ENCODE measurements around the gene PLSCR2. TPM values are rescaled to one million over a fixed set of nuclear protein-coding genes. Genes with fewer than 3 reads are reported as not detected.
A peak's percentile ranks its signal among the peaks of the same experiment; 100 is the strongest.

PLSCR2 gene
- total RNA-seq, 4 donors from 2014 or later: 1.3 TPM; not detected in 3

DNA sequence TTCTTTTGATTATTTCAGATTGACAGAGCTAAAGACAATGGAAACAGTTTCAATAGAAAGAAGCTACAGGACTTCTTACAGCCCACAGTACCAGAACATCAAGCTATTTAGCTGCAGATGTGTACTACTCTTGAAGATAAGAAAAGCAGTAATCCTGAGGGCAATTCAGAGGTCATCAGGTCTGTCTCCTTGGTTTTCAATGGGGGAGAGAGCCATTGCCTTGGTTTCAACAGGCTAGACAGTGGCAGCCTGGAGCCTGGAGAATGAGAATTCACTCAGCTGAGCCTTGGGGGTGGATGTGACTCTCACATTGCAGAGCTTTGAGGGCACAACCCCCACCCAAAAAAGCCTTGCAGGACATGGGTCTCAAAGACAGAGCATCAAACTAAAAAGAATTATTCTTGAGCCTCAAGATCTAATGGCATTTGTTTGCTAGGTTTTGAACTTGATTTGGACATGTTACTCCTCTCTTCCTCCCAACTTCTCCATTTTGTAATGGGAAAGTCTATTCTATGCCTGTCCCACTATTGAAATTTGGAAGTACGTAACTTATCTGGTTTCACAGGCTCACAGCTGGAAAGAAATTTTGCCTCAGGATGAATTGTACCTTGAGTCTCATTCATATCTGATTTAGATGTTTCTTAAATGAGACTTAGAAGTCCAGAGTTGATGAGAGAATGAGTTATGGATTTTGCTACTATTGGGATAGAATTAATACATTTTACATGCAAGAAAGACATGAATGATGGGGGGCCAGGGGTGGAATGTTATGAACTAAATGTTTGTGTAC, 38.2 kb upstream of the PLSCR2 start:
- no peak overlapping the region for H3K4me3 ChIP-seq
- ATAC-seq: no peak
- no peaks in the 10 kb centered on the region for H3K36me3 ChIP-seq
- H3K27me3 ChIP-seq: no peaks in the 10 kb centered on the region
- H3K9me3 ChIP-seq: no peaks in the 10 kb centered on the region
- H3K4me1 ChIP-seq: peaks cover 0 to 21% (median 0%) of the 10 kb centered on the region in 3 donors
- H3K27ac ChIP-seq: peak overlapping the region in 2 of 4 donors; percentile 18 to 31
- WGBS, 2 donors (ENCODE audit: low coverage in 1 of 2): 100% methylated on average over 1 of the region's 1 CpG
- no peak for TF ChIP-seq EP300 (IDR thresholded peaks at IDR 0.05)
- no peak for TF ChIP-seq POLR2AphosphoS5 (IDR thresholded peaks at IDR 0.05)
- TF ChIP-seq, protein P1, sequence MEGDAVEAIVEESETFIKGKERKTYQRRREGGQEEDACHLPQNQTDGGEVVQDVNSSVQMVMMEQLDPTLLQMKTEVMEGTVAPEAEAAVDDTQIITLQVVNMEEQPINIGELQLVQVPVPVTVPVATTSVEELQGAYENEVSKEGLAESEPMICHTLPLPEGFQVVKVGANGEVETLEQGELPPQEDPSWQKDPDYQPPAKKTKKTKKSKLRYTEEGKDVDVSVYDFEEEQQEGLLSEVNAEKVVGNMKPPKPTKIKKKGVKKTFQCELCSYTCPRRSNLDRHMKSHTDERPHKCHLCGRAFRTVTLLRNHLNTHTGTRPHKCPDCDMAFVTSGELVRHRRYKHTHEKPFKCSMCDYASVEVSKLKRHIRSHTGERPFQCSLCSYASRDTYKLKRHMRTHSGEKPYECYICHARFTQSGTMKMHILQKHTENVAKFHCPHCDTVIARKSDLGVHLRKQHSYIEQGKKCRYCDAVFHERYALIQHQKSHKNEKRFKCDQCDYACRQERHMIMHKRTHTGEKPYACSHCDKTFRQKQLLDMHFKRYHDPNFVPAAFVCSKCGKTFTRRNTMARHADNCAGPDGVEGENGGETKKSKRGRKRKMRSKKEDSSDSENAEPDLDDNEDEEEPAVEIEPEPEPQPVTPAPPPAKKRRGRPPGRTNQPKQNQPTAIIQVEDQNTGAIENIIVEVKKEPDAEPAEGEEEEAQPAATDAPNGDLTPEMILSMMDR (IDR thresholded peaks at IDR 0.05): no peak
- TF ChIP-seq POLR2A (IDR thresholded peaks at IDR 0.05): no peak

- Histone ChIP-seq H3K36me3 (no peaks in the 10 kb centered on the region), H3K9me3 (no peaks in the 10 kb centered on the region), H3K27ac (peak overlapping the region in 1 of 4 donors; percentile 5), H3K4me1 (peaks cover 0 to 21% (median 0%) of the 10 kb centered on the region in 3 donors), H3K4me3 (no peak overlapping the region), H3K27me3 (no peaks in the 10 kb centered on the region)
- TF ChIP-seq POLR2A (IDR thresholded peaks at IDR 0.05) (no peak), EP300 (IDR thresholded peaks at IDR 0.05) (no peak), POLR2AphosphoS5 (IDR thresholded peaks at IDR 0.05) (no peak)
- TF ChIP-seq, protein P1 (IDR thresholded peaks at IDR 0.05): no peak
- no peak for ATAC-seq
- WGBS, 2 donors (ENCODE audit: low coverage in 1 of 2): 64 to 80% methylated on average over 1 of the region's 1 CpG
Measured at GRCh38 chr3:146505516-146505915, 36.2 kb upstream of the PLSCR2 start.

DNA sequence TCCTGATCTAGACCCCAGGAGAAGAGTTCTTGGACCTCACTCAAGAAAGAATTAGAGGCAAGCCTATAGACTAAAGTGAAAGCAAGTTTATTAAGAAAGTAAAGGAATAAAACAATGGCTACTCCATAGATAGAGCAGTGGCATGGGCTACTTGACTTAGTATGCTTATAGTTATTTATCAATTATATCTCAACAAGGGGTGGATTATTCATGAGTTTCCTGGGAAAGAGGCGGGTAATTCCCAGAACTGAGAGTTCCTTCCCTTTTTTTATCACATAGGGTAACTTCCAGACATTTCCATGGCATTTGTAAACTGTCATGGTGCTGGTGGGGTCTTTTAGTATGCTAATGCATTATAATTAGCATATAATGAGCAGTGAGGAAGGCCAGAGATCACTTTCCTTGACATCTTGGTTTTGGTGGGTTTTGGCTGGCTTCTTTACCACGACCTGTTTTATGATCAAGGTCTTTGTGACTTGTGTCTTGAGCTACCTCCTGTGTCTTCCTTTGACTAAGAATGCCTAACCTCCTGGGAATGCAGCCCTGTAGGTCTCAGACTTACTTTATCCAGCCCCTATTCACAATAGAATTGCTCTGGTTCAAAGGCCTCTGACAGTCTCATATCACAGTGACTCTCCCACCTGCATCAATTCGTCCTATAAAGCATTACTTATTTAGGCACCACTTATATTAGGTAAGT, 35.3 kb upstream of the PLSCR2 start:
- Histone ChIP-seq H3K36me3 (no peaks in the 10 kb centered on the region), H3K9me3 (no peaks in the 10 kb centered on the region), H3K27ac (peak overlapping the region in 1 of 4 donors; percentile 5), H3K4me3 (no peak overlapping the region), H3K27me3 (no peaks in the 10 kb centered on the region), H3K4me1 (peaks cover 0 to 21% (median 0%) of the 10 kb centered on the region in 3 donors)
- WGBS, 2 donors (ENCODE audit: low coverage in 1 of 2): 66 to 75% methylated on average over 3 of the region's 3 CpGs
- no peak for ATAC-seq
- TF ChIP-seq EP300 (IDR thresholded peaks at IDR 0.05) (no peak), POLR2AphosphoS5 (IDR thresholded peaks at IDR 0.05) (no peak), POLR2A (IDR thresholded peaks at IDR 0.05) (no peak)
- TF ChIP-seq, protein P1 (IDR thresholded peaks at IDR 0.05): no peak

DNA sequence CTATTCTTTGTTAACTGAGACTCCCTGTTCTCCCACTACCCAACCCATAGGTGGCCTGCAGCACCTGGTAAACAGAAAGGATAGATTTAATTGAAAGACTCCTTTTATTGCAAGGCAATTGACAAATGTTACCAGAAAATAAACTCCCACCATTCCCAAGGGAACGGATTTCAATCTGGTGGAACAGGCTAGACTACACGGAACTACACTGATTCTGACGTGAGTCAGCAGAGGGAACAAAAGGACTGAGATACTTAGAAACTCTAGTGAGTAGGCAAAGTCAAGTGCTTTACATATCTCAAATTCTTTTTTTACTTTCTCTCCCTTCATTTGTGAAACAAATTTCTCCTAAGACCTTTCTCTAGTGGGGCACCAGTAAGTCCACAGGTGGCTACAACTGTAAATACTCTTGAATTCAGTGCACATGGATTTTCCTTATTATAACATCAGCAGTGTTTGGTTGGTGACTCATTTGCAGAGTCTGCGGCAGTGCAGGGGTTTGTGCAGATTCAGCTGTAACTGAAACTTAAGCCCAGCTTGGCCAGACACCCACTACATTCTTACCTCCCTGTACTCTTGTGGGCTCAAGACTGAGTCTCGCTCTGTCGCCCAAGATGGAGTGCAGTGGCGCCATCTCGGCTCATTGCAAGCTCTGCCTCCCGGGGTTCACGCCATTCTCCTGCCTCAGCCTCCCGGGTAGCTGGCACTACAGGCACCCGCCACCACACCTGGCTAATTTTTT, 34.3 kb upstream of the PLSCR2 start:
- H3K4me1 ChIP-seq: peaks cover 0 to 21% (median 0%) of the 10 kb centered on the region in 3 donors
- no peak for ATAC-seq
- 84 to 95% methylated on average over 7 to 12 of the region's 12 CpGs for WGBS, 2 donors (ENCODE audit: low coverage in 1 of 2)
- no peak for TF ChIP-seq POLR2AphosphoS5 (IDR thresholded peaks at IDR 0.05)
- TF ChIP-seq EP300 (IDR thresholded peaks at IDR 0.05): no peak
- TF ChIP-seq, protein P1 (IDR thresholded peaks at IDR 0.05): no peak
- no peak for TF ChIP-seq POLR2A (IDR thresholded peaks at IDR 0.05)
- H3K9me3 ChIP-seq: no peaks in the 10 kb centered on the region
- no peak overlapping the region for H3K4me3 ChIP-seq
- no peaks in the 10 kb centered on the region for H3K36me3 ChIP-seq
- H3K27me3 ChIP-seq: no peaks in the 10 kb centered on the region
- H3K27ac ChIP-seq: no peak overlapping the region
